ENCODE results near the gene ZNF594. TPM values are rescaled to one million over a fixed set of nuclear protein-coding genes. Genes with fewer than 3 reads are reported as not detected.

ZNF594 gene
- total and polyA plus RNA-seq, 2 of the 13 experiments (the other 11 are each of a cell fraction or from before 2014, with no cell fraction given), result 2.9 to 9.6 TPM

DNA sequence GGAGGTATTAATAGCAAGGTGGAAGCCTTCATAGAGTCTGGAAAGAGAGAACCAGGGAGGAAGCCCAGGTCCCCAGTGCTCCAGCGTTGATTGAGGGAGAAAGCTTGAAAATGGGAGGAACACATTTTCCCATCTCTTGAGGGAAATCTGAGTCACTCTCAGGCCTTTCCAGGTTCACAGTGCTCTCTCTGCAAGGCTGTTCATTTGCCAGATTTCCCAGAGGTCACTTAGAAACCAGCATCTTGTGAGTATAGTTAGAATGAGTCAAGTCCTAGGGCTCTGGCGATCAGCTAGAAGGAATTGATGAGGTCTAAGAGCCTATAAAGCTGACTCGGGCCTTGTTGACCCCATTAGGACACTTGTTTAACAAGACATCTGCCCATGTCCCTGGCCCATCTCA, 17.7 kb upstream of the ZNF594 start:
- Histone ChIP-seq H3K4me2 (ENCODE audit: low read depth, low read length) (no peak overlapping the region), H3K27ac (ENCODE audit: extremely low read length, insufficient read depth, low read length) (no peak overlapping the region), H3K4me3 (replicated peaks in 1 of 3; ENCODE audit: insufficient read depth in 1 of 3, low read depth in 2 of 3, low read length in 3 of 3) (no peak overlapping the region), H3K4me1 (ENCODE audit: insufficient read depth, low read length) (no peaks in the 10 kb centered on the region), H3K36me3 (replicated peaks in 1 of 2; ENCODE audit: control insufficient read depth in 1 of 2, insufficient read depth in 2 of 2, low read length in 2 of 2) (no peaks in the 10 kb centered on the region), H4K20me1 (ENCODE audit: insufficient read depth, low read length) (no peaks in the 10 kb centered on the region), H3K9me3 (ENCODE audit: low read length) (no peaks in the 10 kb centered on the region), H2AFZ (ENCODE audit: low read length) (no peak overlapping the region), H3K79me2 (ENCODE audit: insufficient read depth, low read length) (no peaks in the 10 kb centered on the region), H3K9ac (ENCODE audit: insufficient read depth, low read depth, low read length) (no peak overlapping the region), H3K27me3 (ENCODE audit: control insufficient read depth in 1 of 2, insufficient read depth in 2 of 2, low read length in 2 of 2) (no peaks in the 10 kb centered on the region)
- intact Hi-C loops (cut with micrococcal nuclease; ENCODE audit: unreplicated experiment) (no loop called here), in situ Hi-C loops (cut with HindIII; ENCODE audit: extremely low pct_ligation_motif_present, low pct_unique_long_range_greater_than_20kb) (no loop called here)
- FAIRE-seq, result no peak
- DNase-seq (ENCODE audit: low spot score), result no peak
- TF ChIP-seq ZNF619 (CRISPR knock-in tag; IDR thresholded peaks at IDR 0.05) (no peak), ZNF549 (CRISPR knock-in tag; IDR thresholded peaks at IDR 0.05) (no peak), MEIS2 (CRISPR knock-in tag; IDR thresholded peaks at IDR 0.05) (no peak), ZBTB40 (IDR thresholded peaks at IDR 0.05) (no peak), ZBTB40 (CRISPR knock-in tag; IDR thresholded peaks at IDR 0.05) (no peak), CAMTA2 (CRISPR knock-in tag; IDR thresholded peaks at IDR 0.05; ENCODE audit: borderline replicate concordance) (no peak), XRCC5 (optimal IDR thresholded peaks at IDR 0.05; ENCODE audit: low read length) (no peak), ZNF296 (CRISPR knock-in tag; conservative IDR thresholded peaks at IDR 0.05) (no peak), ATF7-NPFF (CRISPR knock-in tag; IDR thresholded peaks at IDR 0.05; ENCODE audit: low read depth) (no peak)
- POLR2A ChIA-PET, result no interaction called here
- CTCF ChIA-PET (ENCODE audit: low intra/inter-chr PET ratio, low total read pairs), result no interaction called here
- whole genome bisulfite sequencing (ENCODE audit: low lambda C conversion rate), result 54% methylated on average over 2 of the region's 3 CpGs
- no TSS peak for BruUV-seq (replicated peaks)
- ATAC-seq, result no peak
